ENCODE results near the gene FH. TPM values are rescaled to one million over a fixed set of nuclear protein-coding genes. Genes with fewer than 3 reads are reported as not detected.

Gene FH
- total RNA-seq, 1 donor from 2014 or later = 42.1 TPM

- TF ChIP-seq, protein P1, sequence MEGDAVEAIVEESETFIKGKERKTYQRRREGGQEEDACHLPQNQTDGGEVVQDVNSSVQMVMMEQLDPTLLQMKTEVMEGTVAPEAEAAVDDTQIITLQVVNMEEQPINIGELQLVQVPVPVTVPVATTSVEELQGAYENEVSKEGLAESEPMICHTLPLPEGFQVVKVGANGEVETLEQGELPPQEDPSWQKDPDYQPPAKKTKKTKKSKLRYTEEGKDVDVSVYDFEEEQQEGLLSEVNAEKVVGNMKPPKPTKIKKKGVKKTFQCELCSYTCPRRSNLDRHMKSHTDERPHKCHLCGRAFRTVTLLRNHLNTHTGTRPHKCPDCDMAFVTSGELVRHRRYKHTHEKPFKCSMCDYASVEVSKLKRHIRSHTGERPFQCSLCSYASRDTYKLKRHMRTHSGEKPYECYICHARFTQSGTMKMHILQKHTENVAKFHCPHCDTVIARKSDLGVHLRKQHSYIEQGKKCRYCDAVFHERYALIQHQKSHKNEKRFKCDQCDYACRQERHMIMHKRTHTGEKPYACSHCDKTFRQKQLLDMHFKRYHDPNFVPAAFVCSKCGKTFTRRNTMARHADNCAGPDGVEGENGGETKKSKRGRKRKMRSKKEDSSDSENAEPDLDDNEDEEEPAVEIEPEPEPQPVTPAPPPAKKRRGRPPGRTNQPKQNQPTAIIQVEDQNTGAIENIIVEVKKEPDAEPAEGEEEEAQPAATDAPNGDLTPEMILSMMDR (IDR thresholded peaks at IDR 0.05) = no peak
- no peaks in the 10 kb centered on the region for H3K27me3 ChIP-seq (ENCODE audit: low read depth)
- no peaks in the 10 kb centered on the region for H3K9me3 ChIP-seq
- H3K4me3 ChIP-seq = peak within 1 kb of the TSS; percentile 54
- intact Hi-C loops (cut with DNase I) = no loop called here
- H3K4me1 ChIP-seq = peaks cover 3% of the 10 kb centered on the region
- DNase-seq (no peak), ATAC-seq (peak; percentile 60 to 76)
- H3K36me3 ChIP-seq = no peaks in the 10 kb centered on the region
- peak within 1 kb of the TSS; percentile 64 for H3K27ac ChIP-seq
These were observed 12.6 kb upstream of the FH start, which contains the start of gene KMO for GRCh38 chr1:241532162-241532531. KMO (plus strand) TSS chr1:241532378; CDS start chr1:241532445, 67 bp downstream.

DNA sequence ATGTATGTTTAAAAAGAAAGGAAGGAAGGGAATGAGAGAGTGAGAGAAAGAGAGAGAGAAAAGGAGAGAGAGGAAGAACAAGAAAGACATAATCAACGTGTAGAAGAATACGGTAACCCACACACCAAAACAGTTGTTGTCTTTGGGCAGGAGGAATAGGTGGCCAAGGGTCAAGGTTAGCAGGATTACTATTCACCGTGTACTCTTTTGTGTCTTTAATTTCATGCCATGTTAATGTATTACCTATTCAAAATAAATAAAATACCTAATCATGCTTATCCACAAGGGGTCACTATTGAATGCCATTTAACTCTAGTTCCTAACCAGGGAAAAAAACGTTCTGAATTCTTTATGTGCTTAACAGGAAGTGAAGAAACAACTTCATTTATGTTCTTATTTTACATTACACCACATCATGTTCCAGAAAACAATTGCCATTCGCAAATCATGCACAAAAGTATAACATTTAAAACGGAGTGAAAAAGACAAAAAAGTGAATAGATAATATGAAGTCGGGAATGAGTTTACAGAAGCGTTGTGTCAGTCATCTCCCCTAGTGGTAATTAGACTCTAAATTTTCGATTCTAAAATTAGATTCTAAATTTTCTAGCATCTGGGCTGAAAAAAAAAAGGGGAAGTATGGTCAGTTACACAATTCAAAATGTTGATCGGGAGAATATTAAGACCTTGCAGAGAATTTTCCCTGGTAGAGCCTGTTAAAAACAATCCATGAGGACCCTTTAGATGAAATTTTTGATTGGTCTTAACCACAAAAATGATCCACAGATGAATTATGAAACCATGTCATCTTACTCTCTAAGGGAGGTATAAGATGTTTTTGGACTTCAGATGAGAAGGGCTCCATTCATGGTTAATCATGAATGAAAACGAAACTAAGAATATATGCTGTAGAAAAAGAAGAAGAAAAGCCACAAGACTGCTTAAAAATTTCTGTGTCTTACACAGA, 11.9 kb upstream of the FH start:
- ATAC-seq = peak; percentile 90 to 92
- H3K27me3 ChIP-seq (ENCODE audit: low read depth) = no peaks in the 10 kb centered on the region
- H3K27ac ChIP-seq = peak overlapping the region; percentile 64
- no peaks in the 10 kb centered on the region for H3K9me3 ChIP-seq
- H3K4me3 ChIP-seq = peak overlapping the region; percentile 54
- peaks cover 3% of the 10 kb centered on the region for H3K4me1 ChIP-seq
- no peaks in the 10 kb centered on the region for H3K36me3 ChIP-seq
- no peak for DNase-seq
- TF ChIP-seq, protein P1 (IDR thresholded peaks at IDR 0.05) = peak; percentile 68
- intact Hi-C loops (cut with DNase I) = no loop called here

DNA sequence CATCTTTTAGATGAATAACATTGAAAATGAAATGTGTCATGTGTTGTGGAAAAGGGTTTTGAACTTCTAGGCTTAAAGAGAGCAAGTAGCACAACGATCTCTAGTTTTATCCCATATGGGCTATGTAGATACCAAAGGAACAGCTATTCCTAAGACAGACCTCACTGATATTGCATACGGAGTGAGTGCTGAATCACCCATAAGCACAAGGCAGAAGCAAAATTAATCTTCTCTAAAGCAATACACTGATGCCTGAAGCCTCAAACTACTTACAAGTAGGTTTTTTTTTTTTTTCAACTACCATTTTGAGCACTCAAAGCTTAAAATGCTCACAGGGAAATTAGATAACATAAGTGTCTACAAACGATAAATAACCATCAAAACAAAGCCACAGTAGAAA, 7.6 kb upstream of the FH start:
- Histone ChIP-seq H3K27me3 (ENCODE audit: low read depth) (peaks cover 10% of the 10 kb centered on the region), H3K9me3 (no peaks in the 10 kb centered on the region), H3K27ac (no peak overlapping the region), H3K36me3 (no peaks in the 10 kb centered on the region), H3K4me3 (no peak overlapping the region), H3K4me1 (peaks cover 3% of the 10 kb centered on the region)
- TF ChIP-seq, protein P1 (IDR thresholded peaks at IDR 0.05) = no peak
- ATAC-seq (no peak), DNase-seq (no peak)
- intact Hi-C loops (cut with DNase I) = no loop called here

DNA sequence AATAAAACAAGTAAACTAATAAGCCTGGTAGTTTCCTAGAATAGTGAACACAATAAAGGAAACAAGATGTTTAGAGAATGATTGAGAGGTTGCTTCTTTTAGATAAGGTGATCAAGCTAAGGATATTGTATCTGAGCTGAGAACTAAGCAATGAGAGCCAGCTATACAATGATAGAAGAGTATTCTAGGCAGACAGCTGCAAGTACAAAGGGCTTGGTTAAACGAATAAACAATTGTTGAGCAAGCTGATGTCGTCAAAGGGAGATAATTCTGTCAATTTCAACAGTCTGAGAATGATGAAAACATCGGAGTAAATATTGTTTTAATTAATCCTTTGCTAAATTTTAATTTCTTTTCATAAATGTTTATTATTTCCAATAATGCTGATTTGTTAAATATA, 5.5 kb upstream of the FH start:
- TF ChIP-seq, protein P1 (IDR thresholded peaks at IDR 0.05) = no peak
- no peak overlapping the region for H3K27ac ChIP-seq
- H3K27me3 ChIP-seq (ENCODE audit: low read depth) = peaks cover 15% of the 10 kb centered on the region
- ATAC-seq (no peak), DNase-seq (no peak)
- H3K9me3 ChIP-seq = no peaks in the 10 kb centered on the region
- H3K36me3 ChIP-seq = no peaks in the 10 kb centered on the region
- H3K4me1 ChIP-seq = peaks cover 4% of the 10 kb centered on the region
- intact Hi-C loops (cut with DNase I) = no loop called here
- H3K4me3 ChIP-seq = no peak overlapping the region

DNA sequence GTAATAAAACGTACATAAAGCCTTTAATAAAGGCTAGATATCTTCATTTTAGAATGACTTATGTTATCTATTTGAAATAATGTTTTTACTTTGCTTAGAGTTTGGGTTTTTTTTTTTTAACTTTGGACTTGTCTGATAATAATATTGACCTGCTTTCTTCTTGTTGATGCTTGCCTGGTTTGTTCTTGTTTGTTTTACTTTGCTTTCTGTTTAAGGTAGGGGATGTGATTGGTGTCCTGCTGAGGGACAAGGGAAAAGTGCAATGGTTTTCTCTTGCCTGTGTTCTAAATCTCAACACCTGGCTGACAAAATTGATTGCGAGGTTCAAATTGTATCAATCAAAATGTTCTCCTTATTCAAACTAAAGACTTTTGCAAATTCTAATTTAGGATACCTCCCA, 2.2 kb upstream of the FH start:
- peaks cover 17% of the 10 kb centered on the region for H3K4me1 ChIP-seq
- ATAC-seq (no peak), DNase-seq (no peak)
- peaks cover 15% of the 10 kb centered on the region for H3K27me3 ChIP-seq (ENCODE audit: low read depth)
- intact Hi-C loops (cut with DNase I) = no loop called here
- TF ChIP-seq, protein P1 (IDR thresholded peaks at IDR 0.05) = no peak
- no peaks in the 10 kb centered on the region for H3K36me3 ChIP-seq
- no peak overlapping the region for H3K27ac ChIP-seq
- H3K4me3 ChIP-seq = no peak overlapping the region
- H3K9me3 ChIP-seq = no peaks in the 10 kb centered on the region

All from lower lobe of right lung (tissue), 2 donors.